Chondrocyte (in vitro differentiated cells): ENCODE data around the gene BEND4. TPM values are rescaled to one million over a fixed set of nuclear protein-coding genes. Genes with fewer than 3 reads are reported as not detected.

ENCODE experiments used
- DNase-seq: peaks from one replicate; pipeline ENCODE4 v3.0.0; 2021; ENCODE audit warnings: mixed read lengths, low spot score
- H3K27ac Mint-ChIP-seq: one replicate; pipeline ENCODE4 v1.8.0; 2021; ENCODE audit warnings: mild to moderate bottlenecking, moderate library complexity, mixed read lengths; ENCODE audit not compliant: unreplicated experiment
- H3K27me3 Mint-ChIP-seq: 2 replicates; pipeline ENCODE4 v1.8.0; 2021; ENCODE audit warnings: low read depth, mixed read lengths
- H3K36me3 Mint-ChIP-seq: 2 replicates; pipeline ENCODE4 v1.8.0; 2021; ENCODE audit warnings: low read depth, mixed read lengths
- H3K4me1 Mint-ChIP-seq: 2 replicates; pipeline ENCODE4 v1.8.0; 2021; ENCODE audit warnings: low read depth, mild to moderate bottlenecking, mixed read lengths
- H3K4me3 Mint-ChIP-seq: one replicate; pipeline ENCODE4 v1.8.0; 2021; ENCODE audit warnings: mild to moderate bottlenecking, moderate library complexity, mixed read lengths; ENCODE audit not compliant: unreplicated experiment
- H3K9me3 Mint-ChIP-seq: 2 replicates; pipeline ENCODE4 v1.8.0; 2021; ENCODE audit warnings: low read depth, mixed read lengths
- total RNA-seq: library from RNA; stranded (reverse); gene quantifications from 3 replicates; pipeline ENCODE4 v1.2.1, GENCODE V29; 2021
- TF ChIP-seq, protein P1 (sequence below): fragments of 200-600 bp; sonication (generic); IDR thresholded peaks from 2 replicates; pipeline ENCODE4 v1.5.0; 2021; ENCODE audit warnings: antibody characterized with exemption, mild to moderate bottlenecking, moderate library complexity

Gene BEND4
- total RNA-seq, 1 donor from 2014 or later, result not detected

DNA sequence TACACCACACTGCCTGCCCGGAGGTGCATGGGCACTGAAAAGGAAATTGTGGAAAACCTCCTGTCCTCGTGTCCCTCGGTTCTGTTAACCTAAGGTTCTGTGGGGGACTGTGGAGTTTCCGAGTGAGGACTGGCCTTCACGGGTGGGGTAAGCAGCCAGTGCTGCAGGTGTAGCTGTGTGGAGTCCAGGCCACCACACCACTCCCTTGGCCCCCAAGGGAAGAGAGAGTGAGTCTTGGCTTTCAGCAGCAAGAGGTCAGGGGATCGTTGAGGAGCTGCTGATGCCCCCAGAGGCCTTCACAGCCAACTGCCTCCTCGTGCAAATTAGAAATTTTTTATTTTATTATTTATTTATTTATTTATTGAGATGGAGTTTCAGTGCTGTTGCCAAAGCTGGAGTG lies 20.4 kb downstream of the BEND4 start:
- TF ChIP-seq, protein P1, sequence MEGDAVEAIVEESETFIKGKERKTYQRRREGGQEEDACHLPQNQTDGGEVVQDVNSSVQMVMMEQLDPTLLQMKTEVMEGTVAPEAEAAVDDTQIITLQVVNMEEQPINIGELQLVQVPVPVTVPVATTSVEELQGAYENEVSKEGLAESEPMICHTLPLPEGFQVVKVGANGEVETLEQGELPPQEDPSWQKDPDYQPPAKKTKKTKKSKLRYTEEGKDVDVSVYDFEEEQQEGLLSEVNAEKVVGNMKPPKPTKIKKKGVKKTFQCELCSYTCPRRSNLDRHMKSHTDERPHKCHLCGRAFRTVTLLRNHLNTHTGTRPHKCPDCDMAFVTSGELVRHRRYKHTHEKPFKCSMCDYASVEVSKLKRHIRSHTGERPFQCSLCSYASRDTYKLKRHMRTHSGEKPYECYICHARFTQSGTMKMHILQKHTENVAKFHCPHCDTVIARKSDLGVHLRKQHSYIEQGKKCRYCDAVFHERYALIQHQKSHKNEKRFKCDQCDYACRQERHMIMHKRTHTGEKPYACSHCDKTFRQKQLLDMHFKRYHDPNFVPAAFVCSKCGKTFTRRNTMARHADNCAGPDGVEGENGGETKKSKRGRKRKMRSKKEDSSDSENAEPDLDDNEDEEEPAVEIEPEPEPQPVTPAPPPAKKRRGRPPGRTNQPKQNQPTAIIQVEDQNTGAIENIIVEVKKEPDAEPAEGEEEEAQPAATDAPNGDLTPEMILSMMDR, result no peak
- Mint-ChIP-seq H3K27me3 (peaks cover 31% of the 10 kb centered on the region), H3K4me1 (no peaks in the 10 kb centered on the region), H3K36me3 (no peaks in the 10 kb centered on the region), H3K4me3 (no peak overlapping the region), H3K27ac (no peak overlapping the region), H3K9me3 (peaks cover 5% of the 10 kb centered on the region)
- no peak for DNase-seq

DNA sequence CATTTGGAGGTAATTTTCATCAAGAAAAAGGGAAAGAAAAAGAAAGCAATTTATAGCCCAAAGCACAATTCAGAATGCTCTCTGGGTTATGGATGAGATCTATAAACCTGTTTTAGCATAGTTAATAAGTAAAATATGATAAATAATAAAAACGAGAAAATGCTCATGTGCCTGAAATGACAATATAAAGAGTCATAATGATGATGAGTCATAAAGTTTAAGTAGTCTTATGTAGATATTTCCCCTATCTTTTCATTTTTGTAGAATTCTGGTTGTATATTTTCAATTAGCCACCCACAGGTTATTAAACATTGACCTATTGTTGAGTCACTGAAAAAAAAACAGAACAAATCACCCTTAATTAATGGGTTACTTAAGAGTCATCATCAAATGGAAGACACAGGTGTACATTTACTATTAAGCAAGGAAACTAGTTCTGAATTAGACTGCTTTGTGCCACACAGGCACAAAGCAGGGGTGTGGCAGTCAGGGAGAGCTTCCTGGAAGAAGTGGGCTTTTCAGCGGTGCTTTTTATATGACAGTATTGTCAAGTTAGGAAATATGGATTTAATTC lies 29.3 kb downstream of the BEND4 start:
- Mint-ChIP-seq H3K36me3 (no peaks in the 10 kb centered on the region), H3K27me3 (peaks cover 34% of the 10 kb centered on the region), H3K27ac (no peak overlapping the region), H3K4me1 (no peaks in the 10 kb centered on the region), H3K4me3 (no peak overlapping the region), H3K9me3 (no peaks in the 10 kb centered on the region)
- no peak for DNase-seq
- TF ChIP-seq, protein P1, result no peak

DNA sequence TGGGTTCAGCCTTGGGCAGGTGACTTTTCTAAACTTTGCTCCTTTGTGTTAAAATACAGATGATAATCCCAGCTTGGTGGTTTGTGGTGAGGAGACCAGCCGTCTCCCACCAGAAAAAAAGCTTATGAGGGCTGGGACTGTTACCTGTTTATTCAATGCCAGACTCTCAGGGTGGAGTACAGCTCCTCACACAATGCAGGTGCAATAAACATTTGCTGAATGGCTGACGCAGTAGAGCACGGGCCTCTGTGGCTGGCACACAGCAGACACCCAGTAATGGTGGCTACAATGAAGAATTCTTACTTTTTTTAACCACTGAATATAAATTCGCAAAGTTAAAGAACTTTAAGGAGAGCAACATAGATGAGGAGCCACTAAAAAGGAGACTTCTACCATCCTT lies 30.2 kb downstream of the BEND4 start:
- Mint-ChIP-seq H3K4me3 (no peak overlapping the region), H3K27ac (no peak overlapping the region), H3K9me3 (no peaks in the 10 kb centered on the region), H3K36me3 (no peaks in the 10 kb centered on the region), H3K27me3 (peaks cover 37% of the 10 kb centered on the region), H3K4me1 (no peaks in the 10 kb centered on the region)
- TF ChIP-seq, protein P1, result no peak
- no peak for DNase-seq

DNA sequence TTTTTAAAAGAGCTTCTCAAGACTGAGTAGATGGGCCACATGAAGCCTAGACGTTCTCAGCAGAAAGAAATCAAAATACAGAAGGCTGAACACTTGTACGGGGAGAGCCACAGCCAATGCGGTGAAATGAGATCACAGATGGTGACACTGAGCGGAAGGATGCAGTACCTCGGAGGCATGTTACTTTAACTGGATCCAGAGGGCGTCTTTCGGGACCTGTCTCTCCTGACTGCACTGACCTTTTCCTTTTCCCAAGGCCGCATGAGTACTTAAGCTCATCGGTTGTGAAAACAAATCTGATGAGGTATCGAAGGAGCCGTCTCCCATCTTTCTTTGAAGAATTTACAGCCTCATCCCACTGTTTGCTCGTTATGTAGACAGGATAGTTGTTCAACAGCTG lies 32.6 kb downstream of the BEND4 start:
- H3K4me3 Mint-ChIP-seq, result no peak overlapping the region
- no peak for DNase-seq
- TF ChIP-seq, protein P1, result no peak
- no peaks in the 10 kb centered on the region for H3K9me3 Mint-ChIP-seq
- H3K27me3 Mint-ChIP-seq, result peaks cover 45% of the 10 kb centered on the region
- no peaks in the 10 kb centered on the region for H3K36me3 Mint-ChIP-seq
- H3K27ac Mint-ChIP-seq, result no peak overlapping the region
- H3K4me1 Mint-ChIP-seq, result no peaks in the 10 kb centered on the region

DNA sequence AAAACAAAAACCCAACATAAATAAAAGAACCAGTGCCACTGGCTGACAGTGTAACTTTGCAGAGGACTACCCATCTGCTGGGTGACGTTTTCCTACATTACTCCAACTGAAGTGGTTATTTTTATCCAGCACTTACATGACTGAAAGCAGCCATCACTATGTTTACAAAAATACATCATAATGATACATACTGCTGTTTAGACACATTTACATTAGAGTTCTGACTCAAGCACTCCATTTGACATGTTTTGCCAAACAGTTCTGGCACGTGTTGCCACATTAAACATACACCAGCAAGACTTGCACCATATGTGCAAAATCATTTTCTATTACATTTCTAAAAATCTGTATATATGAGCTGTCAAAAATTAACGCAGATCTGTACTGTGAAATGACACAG lies 39.6 kb downstream of the BEND4 start:
- TF ChIP-seq, protein P1, result no peak
- H3K9me3 Mint-ChIP-seq, result peaks cover 3% of the 10 kb centered on the region
- peaks cover 32% of the 10 kb centered on the region for H3K27me3 Mint-ChIP-seq
- no peak overlapping the region for H3K4me3 Mint-ChIP-seq
- H3K36me3 Mint-ChIP-seq, result no peaks in the 10 kb centered on the region
- H3K4me1 Mint-ChIP-seq, result no peaks in the 10 kb centered on the region
- no peak overlapping the region for H3K27ac Mint-ChIP-seq
- DNase-seq, result no peak
